NCI-H1105 (cell line): ENCODE measurements around the gene SPHK2.
A peak's percentile ranks its signal among the peaks of the same experiment; 100 is the strongest.

Experiments used
- DNase-seq: peaks from one replicate; lab custom pipeline; 2025; lab: John Stamatoyannopoulos, UW

SPHK2 gene

DNA sequence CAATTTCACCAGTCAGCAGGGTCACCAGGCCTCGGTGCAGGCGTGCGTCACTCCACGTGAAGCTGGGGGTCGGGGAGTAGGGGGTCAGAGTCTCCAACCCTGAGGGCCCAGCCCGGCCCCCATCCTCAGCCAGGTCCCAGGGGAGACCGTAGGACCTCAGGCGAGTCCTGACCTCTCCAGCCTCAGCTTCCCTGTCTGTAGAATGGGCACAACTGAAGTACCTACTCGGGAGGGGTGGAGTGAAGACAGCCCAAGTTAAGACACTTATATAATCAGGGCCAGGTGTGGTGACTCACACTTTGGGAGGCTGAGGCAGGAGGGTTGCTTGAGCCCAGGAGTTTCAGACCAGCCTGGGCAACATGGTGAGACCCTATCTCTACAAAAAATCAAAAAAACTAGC lies 15.5 kb upstream of the SPHK2 start:
- no peak for DNase-seq

DNA sequence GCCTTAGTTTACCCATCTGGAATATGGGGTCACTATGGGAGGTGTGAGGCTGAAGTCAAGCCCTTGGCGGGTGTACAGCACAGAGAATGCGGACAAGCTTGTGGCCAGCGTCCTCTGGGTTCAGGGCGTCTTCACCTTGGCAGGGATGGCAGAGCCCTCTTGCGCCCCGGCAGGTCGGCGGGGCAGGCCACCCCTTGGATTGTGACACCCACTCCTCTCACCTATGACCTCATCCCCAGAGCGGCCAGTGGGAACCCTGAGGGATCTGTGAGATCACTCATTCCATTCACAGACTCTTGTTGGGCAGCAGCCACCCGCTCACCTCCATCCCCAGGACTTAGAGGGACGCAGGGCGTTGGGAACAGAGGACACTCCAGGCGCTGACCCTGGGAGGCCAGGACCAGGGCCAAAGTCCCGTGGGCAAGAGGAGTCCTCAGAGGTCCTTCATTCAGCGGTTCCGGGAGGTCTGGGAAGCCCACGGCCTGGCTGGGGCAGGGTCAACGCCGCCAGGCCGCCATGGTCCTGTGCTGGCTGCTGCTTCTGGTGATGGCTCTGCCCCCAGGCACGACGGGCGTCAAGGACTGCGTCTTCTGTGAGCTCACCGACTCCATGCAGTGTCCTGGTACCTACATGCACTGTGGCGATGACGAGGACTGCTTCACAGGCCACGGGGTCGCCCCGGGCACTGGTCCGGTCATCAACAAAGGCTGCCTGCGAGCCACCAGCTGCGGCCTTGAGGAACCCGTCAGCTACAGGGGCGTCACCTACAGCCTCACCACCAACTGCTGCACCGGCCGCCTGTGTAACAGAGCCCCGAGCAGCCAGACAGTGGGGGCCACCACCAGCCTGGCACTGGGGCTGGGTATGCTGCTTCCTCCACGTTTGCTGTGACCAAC lies 12.6 kb upstream of the SPHK2 start, which contains the start of gene SPACA4:
TSS of gene SPACA4 (plus strand) at position 280 of the 896 bp plus-strand sequence. CDS start at position 517, 237 bp downstream.
- DNase-seq: no peak

DNA sequence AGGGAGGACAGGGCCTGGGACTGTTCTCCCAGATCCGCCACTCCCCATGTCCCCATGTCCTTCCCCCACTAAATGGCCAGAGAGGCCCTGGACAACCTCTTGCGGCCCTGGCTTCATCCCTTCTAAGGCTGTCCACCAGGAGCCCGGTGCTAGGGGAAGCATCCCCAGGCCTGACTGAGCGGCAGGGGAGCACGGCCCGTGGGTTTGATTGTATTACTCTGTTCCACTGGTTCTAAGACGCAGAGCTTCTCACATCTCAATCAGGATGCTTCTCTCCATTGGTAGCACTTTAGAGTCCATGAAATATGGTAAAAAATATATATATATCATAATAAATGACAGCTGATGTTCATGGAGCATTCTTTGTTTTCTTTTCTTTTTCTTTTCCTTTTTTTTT lies 11.9 kb upstream of the SPHK2 start:
- DNase-seq: no peak

DNA sequence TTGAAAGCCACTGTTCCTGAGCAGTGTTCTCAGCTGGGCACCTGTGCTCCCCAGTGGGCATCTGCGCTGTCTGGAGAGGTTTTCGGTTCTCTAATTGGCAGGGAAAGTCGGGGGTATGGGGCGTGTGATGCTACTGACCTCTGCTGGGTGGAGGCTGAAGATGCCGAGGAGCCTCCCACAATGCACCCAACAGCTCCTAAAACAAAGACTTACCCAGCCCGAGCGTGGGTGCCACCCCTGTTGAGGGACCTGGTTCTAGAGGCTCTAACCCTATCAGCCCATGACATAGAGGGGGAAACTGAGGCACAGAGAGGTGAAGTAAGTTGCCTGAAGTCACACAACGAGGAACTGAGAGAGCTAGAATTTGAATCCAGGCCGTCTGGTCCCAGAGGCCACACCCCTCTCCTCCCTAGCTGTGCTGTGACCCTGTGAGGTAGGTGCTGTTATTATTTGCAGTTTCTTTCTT lies 10.5 kb upstream of the SPHK2 start:
- no peak for DNase-seq

DNA sequence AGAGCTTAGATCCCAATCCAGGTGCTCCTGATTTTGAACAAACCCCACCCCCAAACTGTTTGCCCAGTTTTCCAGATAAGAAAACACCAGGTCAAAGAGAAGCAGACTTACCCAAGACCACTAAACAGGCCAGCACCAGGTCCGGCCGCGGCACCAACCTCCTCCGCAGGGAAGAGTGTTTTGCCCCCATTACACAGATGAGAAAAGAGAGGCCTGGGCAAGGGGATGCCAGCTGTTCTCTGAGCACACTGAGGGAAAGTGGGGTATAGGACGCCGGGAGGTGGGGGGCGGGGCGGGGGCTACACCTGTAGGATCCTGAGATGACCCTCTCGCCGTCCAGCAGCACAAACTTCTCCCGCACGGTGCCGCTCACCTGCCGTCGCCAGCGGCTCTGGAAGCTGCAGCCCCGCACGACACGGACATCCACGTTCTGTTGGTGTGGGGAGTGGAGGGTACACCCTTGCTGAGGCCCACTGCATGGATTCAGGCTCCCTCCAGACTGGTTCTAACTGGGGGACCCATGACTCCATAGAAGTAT lies 9.7 kb upstream of the SPHK2 start:
- DNase-seq: no peak

DNA sequence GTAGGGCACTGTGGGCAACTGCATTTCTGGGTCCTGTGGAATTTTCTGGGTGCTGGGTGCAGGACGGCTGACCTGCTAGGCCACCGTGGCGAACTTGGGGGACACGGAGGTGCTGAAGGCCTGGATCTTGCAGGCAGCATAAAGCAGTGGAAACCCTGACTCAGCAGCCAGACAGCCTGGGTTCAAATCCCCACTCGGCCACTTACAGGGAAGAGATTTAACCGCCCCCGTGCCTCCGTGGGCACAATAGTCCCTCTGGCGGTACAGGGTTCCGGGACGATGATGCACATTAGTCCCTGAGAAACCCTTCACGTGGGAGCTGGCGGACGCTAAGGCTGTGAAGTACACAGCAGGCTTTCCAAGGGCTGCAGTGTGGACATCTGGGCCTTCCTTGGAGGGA lies 7.4 kb upstream of the SPHK2 start:
- no peak for DNase-seq

DNA sequence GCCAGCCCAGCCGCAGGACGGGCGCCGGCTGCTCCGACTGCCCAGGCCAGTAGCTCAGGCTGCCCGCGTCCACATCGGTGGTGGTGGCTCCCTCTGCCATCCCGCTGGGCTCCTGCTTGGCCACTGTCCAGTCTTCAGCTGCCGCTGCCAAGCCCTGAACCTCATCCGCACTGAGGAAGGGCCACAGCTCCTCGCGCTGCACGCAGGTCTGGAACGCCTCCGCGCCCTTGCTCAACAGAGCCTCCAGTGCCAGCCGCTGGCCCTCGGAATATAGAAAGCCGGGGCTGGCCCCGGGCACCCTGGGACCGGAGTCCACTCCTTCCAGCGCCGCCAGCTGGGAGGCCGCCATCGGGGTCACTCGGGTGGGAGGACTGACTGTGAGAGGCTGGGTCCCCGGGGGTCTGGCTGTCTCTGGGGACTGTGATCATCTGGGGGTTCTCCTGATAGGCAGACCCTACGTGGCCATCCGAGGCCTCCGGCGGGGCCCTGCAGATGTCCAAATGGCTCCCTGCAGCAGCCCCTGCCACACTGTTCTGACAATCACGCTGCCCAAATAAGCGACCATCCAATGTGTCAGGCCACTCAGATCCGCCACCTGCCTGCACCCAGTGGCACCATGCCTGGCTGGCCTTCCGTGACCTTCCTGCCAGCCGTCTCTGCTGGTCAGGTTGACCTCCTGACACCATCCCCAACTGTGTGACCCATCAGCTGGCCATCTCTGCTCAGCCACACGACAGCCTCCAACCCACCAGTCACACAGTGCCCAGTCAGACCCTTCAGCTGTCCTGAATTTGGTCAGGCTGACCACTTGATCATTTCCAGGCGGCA lies 6.1 kb upstream of the SPHK2 start:
- DNase-seq: no peak

DNA sequence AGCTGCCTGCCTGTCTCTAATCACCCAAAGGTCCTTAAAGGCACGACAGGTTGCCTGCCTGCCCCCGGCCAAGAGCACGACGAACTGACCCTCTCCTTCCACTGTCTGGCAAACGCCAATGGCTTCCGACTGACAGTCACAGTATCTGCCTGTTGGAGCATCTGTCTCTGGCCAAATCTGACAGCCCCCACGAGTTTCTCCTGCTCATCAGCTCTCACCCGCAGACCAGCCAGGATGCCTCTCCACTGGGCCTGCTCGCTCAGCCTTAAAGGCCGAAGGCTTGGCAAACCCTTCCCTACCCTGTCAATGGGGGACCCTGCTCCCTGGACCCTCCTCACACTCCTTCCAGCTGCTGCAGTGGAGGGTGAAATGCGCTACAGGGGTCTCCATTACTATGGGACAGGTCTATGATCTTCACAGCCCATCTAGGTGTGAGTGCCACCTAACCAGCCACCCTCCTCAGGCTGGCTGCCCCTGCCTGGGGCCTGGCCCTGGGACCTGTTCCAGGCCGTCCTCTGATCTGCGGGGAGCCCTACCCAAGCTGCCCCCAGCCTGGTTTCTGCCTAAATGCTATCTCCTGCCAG lies 5.4 kb upstream of the SPHK2 start:
- no peak for DNase-seq

DNA sequence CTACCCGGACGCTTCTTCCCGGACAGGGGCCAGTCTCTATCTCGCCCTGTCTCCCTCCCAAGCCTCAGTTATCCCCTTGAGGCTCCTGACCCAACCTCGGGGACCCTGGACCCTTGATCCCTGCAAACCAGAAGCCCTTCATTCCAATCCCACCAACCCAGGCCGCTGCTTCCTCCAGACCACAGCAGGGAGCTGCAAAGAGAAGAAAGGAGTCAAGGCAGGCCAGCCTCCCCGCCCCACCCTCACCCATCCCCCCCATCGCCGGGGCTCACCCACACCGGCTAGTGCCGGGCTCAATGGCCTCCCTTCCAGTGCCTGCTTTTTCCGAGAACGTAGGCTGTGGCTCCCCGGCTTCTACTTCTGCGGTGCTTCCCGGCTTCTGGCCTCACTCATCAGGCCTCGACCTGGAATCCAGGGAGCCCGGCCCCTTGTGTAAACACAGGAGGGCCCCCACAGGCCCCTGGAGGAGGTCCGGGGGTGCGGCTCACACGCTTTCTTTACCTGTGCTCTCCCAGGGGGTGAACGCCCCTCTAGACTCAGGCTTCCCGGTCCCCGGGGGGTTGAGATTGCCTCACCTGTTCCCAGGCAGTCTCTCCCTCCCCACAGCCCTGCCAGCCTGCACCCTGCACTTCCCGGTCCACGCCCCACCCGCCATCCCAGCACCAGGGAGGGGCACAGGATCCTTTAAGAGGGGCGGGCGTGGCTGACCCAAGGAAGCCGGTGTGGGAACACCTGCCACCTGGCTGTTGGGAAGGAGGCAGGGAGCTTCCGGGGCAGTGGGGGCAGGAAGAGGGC lies 4.7 kb upstream of the SPHK2 start, which contains the start of gene FAM83E:
TSS of gene FAM83E (minus strand) at position 641 of the 795 bp plus-strand sequence. CDS start 1,704 bp downstream, outside the sequence.
- DNase-seq: peak; percentile 74

DNA sequence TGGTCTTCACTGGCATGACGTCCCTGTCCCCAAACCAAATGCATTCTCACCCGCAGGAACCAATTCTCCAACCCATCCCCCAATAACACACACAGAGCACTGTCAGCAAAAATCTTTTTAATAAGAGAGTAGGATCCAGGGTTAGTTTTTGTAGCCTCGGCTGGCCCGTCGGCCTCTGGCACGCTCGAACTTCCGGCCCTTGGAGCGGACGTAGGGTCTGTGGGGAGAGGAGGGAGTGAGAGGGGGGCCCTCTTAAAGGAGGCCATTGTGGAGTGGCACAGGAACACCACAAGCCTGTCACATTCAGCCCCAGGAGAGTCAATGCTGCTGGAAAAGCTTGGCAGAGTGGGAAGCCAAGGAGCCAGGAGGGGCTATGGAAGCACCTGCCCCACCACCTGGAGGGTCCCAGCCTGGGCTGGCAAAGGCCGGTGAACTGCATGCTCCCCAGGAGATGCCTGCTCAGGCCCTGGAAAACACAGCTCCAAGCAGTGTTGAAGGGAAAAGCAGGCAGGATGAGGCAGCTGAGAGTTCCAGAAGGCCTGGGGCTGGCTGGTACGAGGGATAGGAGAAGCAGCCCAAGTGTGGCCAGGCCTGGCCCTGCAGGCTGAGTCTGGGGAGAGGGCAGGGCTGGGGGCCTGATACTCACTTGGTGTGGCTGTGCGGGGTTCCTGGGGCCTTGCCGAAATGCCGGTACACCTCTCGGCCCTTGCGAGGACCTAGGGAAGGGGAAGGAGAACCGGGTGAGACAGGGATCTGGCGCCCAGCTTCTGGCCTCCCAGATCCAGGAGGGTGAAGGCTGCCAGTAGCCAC lies 3.9 kb upstream of the SPHK2 start:
- no peak for DNase-seq

DNA sequence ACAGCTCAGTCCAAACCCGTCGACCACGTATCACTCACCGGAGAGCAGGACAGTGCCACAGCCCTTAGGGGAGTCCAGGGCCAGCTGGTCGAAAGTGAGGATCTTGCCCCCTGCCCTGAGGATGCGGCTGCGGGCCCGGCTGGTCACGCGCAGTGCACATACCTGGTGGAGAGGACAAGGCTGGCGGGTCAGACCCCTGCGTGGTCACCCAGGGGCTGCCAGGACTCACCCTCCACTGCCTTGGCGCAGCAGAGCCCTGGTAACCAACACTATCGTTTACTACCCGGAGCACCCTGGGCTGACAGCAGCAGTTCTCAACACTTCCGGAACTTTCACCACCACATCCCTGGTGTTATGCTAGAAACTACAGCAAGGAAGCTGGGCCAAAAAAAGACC lies 3.3 kb upstream of the SPHK2 start:
- no peak for DNase-seq

DNA sequence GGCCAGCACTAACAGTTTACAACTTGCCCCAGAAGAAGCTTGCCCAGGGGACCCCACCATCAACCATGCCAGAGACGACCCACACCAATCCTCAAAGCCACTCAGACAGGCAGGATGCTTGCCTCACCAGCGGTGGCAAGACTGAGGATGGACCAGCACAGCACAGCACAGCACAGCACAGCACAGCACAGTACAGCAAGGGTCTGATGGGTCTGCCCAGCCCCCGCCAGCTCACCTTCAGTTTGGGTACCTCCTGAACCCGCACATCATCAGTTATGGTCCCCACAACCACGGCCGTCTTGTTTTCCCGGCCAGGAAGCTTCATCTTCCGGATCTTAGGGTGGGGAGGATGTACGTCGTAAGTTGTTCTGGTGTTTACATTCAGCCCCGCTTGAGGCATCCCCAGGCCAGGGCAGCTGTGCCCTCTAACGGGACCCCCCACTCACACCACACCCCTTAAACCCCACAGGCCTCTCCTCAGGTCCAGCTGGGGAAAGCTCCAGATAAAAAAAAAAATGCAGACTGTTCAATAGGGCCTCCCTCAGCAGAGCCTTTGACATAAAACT lies 2.7 kb upstream of the SPHK2 start:
- no peak for DNase-seq

DNA sequence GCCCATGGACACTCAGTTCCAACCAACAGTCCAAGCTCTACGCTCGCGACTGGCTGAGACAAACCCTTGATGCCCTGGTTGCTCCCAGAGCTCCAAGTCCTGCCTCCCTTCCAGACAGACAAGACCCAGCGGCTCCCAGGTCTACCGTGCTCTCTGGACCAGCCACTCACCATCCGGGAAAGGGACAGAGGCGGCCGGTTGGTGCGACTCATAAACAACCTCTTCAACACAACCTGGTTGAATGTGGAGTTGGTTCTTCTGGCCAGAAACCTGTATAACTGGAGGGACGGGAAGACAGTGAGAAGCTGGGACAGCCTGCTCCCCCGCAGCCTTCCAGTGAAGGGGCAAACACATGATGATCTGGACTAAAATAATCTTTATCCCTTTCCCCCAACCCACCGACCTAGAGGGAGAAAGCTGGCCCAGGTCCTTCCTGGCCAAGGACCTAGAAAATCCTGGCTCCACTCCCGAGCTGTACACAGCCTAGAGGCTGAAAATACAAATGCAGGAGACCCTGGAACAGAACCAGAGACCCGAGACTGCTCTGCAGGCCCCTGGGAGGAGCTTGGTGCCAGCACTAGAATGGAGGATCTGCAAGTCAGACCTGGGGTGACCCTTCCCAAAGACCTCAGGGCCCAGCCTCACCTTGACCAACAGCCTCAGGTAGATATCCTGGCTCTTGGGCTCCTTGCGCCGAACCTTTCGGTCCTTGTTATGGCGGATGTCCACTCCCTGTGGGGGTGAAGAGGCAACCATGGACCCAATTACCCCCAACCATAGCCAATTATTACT lies 2.0 kb upstream of the SPHK2 start:
- no peak for DNase-seq

DNA sequence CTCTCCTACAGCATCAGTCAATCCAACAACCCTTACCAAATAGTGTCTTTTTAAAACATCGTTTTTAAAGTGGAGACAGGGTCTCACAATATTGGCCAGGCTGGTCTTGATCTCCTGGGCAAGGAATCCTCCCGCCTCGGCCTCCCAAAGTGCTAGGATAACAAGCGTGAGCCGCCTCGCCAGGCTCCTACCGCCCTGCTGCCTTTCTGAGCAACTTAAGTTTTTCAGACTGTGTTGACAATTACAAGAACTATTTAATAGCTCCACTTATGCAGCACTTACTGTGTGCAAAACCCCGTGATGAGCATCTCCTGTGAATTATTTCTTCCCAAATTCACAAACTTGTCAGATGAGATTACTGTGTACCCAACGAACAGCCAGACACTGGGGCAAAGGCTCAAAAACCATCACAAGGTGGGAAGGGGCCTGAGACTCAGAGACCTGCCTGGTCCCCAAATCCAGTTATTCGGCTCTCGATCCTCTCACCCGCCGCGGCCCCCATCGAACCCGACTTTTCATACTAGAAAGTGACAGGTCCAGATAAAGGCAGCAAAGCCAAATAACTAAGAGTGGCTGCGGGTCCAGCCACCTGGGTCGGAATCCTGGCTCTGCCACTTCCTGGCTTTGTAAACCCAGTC lies 909 bp upstream of the SPHK2 start:
- DNase-seq: no peak

DNA sequence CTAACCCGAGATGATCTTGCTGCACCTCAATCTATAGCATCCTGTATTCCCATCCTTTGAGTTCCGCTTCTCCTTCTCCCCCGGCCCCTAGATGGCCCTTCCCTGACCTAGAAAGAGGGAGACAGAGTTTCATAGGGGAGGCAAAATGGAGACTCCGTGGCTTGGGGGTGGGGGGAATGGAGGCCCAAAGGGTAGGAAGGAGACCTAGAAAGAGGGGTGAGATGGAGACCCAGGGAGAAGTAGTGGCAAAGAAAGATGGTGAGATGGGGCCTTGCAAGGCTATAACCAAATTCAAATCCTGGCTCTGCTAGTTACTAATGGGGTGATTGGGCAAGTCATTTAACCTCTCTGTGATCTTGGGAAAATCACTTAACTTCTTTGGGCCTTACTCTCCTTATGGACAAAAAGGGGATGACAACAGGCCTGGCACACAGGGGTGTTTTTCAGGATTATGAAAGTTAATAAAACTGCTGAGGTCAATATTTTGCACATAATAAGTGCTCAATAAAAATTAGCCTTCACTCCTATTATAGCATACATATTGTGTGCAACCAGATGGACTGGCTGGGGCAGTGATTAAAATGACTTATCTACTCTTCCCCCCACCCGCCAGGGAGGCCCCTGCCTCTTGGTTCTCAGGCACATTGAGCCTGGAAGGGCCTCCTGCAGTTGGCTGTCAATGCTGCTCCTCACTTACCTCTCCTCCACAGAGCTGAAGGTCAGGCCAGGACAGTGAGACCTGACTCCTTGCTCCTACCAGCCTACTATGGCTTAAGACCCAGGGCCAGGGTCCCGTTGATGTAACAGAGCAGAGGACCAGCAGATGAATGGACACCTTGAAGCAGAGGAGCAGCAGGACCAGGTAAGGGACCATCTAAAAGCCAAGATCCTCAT lies 633 bp downstream of the SPHK2 start:
- DNase-seq: no peak

DNA sequence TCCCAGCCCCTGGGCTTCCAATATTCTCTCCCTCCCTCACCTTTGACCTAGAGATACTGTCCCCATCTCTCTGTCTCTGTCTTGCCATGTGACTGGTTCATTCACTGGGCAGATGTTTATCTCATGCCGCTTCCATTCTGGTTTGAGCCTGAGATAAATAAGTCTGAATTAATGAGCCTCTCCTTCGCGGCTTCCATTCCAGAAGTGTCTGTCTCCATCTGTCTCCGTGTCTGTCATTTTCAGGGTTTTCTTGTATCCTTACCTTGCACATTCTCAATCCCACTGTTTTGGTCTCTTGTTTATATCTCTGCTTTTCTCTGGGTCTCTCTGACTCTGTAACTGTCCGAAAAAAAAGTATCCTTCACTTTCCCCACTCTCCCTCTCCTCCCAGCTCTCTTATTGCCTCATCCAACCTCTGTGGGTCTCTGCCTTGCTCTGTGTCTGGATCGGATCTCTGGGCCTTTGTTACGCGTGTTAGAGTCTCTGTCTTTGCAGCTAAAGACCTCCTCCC lies 4.3 kb downstream of the SPHK2 start:
- DNase-seq: no peak

DNA sequence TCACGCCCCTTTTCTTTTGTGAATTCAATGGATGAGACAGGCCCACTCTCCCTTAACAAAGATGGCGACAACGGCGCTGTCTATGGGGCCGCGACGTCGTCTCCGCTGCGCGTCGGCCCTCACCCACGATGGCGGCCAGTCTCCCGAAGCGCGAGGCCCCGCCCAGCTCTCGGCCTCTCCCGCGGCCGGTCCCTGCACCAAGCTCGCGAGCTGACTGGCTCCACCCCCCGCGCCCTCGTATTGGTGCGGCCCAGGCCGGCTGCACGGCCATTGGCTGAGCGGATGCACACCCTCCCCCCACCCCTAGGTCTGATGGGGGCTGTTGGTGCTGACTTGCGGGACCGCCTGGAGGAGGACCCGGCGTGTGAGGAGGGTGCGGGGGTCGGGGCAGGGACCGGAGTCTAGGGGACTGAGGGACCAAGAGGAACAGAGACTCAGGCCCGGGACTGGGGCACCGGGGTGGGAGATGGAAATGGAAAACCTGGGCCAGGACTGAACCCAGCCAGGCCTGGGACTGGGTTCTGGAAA lies 4.8 kb downstream of the SPHK2 start:
- DNase-seq: peak; percentile 98
